Hepatocyte (in vitro differentiated cells): ENCODE measurements around the gene KLHL1.

Source experiments
- EZH2phosphoT487 ChIP-seq: fragments of 200-600 bp; sonication (generic); IDR thresholded peaks from one replicate; pipeline ENCODE4 v1.6.1; 2018; ENCODE audit warnings: antibody characterized with exemption, mild to moderate bottlenecking, low read depth, moderate library complexity; ENCODE audit not compliant: unreplicated experiment, severe bottlenecking
- TF ChIP-seq, protein P1 (sequence below): fragments of 200-600 bp; sonication (generic); IDR thresholded peaks from 2 replicates; pipeline ENCODE4 v1.5.1; 2016; ENCODE audit warnings: antibody characterized with exemption, mild to moderate bottlenecking; ENCODE audit not compliant: poor library complexity

DNA sequence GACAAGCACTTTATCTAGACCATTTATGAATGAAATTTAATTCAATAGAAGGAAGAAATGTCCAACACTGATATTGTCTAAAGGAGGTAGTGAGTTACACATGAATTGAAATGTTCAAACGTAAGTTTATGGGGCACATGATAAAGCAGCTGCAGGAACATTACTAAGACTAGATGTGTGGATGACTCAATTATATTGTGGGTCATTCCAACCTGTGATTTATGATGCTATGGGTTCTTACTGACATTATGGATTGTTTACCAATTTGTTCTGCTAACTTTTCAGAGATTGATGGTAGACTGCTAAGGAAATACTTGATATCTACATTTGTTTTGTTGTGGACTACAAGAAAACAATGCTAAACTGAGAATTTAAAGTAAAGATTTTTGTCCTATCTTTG is 56.7 kb downstream of the KLHL1 start:
- TF ChIP-seq, protein P1, sequence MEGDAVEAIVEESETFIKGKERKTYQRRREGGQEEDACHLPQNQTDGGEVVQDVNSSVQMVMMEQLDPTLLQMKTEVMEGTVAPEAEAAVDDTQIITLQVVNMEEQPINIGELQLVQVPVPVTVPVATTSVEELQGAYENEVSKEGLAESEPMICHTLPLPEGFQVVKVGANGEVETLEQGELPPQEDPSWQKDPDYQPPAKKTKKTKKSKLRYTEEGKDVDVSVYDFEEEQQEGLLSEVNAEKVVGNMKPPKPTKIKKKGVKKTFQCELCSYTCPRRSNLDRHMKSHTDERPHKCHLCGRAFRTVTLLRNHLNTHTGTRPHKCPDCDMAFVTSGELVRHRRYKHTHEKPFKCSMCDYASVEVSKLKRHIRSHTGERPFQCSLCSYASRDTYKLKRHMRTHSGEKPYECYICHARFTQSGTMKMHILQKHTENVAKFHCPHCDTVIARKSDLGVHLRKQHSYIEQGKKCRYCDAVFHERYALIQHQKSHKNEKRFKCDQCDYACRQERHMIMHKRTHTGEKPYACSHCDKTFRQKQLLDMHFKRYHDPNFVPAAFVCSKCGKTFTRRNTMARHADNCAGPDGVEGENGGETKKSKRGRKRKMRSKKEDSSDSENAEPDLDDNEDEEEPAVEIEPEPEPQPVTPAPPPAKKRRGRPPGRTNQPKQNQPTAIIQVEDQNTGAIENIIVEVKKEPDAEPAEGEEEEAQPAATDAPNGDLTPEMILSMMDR, result no peak
- TF ChIP-seq EZH2phosphoT487, result no peak
